ENCODE results near the gene CEP20.

CEP20 gene

GRCh38 chr16:15897121-15897780 lies 8.8 kb upstream of the CEP20 start:
- no peak for DNase-seq

GRCh38 chr16:15894571-15895374 lies 6.4 kb upstream of the CEP20 start:
- no peak for DNase-seq

- no peak for DNase-seq
Observed at GRCh38 chr16:15891508-15891907, 3.1 kb upstream of the CEP20 start.

- no peak for DNase-seq
Observed at GRCh38 chr16:15887283-15887682, 1.1 kb downstream of the CEP20 start.

GRCh38 chr16:15886078-15886477 lies 2.3 kb downstream of the CEP20 start:
- DNase-seq = no peak

GRCh38 chr16:15885560-15886001 lies 2.8 kb downstream of the CEP20 start:
- no peak for DNase-seq

DNA sequence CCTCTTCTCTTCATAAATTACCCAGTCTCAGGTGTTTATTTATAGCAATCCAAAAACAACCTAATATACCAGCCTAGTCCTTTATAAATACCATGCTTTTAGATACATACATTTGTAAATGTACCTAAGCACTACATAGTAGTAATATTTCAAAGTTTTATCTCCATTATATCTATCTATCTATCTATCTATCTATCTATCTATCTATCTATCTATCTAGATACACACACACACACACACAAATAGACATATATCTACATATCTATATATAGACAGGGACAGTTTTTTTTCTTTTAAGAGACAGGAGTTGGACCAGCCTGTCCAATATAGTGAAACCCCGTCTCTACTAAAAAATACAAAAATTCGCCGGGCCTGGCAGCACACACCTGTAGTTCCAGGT lies 5.8 kb downstream of the CEP20 start:
- DNase-seq = no peak

- DNase-seq = no peak
Observed at GRCh38 chr16:15881794-15882379, 6.5 kb downstream of the CEP20 start.

DNA sequence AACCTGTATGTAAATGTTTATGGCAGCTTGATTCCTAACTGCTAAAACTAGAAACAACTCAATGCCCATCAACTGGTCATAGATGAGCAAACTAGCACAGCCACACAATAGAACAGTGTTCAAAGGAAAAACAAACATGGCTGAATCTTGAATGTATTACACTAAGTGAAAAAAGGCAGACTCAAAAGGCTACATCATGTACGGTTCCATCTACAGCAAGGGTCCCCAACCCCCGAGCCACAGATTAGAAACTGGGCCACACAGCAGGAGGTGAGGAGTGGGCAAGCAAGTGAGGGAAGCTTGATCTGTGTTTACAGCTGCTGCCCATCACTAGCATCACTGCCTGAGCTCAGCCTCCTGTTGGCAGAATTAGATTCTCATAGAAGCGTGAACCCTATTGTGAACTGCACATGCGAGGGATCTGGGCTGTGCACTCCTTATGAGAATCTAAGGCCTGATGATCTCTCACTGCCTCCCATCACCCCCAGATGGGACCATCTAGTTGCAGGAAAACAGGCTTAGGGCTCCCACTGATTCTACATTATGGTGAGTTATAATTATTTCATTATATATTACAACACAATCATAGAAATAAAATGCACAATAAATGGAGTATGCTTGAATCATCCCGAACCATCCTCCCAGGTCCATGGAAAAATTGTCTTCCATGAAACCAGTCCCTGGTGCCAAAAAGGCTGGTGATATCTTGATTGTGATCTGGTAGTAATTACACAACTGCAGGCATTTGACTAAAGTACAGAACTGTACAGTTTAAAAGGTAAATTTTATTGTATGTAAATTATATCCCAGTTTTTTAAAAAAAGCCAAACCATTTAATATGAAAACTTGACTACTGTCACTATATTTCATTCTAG lies 7.7 kb downstream of the CEP20 start:
- no peak for DNase-seq

- no peak for DNase-seq
Observed at GRCh38 chr16:15879255-15879811, 9.1 kb downstream of the CEP20 start.

GRCh38 chr16:15876503-15876902 lies 11.9 kb downstream of the CEP20 start:
- DNase-seq = no peak

DNA sequence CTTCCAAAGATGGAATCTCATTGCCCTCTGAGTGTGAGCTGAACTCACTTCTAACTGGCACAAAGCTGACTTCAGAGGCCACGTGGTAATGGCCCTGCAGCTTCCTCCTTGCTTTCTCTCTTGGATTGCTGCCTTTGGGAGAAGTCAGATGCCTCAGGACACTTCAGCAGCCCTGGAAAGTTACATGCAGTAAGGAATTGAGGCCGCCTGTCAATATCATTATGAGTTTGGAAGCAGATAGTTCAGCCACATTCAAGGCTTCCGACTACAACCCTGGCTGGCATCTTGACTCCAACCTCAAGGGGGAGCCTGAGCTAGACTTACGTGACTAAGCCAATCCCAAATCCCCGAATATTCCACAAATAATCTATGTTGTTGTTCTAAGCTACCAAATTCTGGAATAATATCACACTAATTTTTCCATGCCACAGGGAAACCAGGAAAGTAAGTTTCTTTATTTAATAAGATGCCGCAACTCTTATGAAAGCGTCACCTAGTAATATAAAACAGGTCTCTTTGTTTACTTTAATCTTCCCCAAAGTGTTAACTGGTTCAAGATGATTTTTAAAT lies 13.6 kb downstream of the CEP20 start:
- peak; percentile 55 for DNase-seq

- no peak for DNase-seq
Observed at GRCh38 chr16:15873737-15874136, 14.7 kb downstream of the CEP20 start.

- no peak for DNase-seq
Observed at GRCh38 chr16:15873301-15873700, 15.1 kb downstream of the CEP20 start.

DNA sequence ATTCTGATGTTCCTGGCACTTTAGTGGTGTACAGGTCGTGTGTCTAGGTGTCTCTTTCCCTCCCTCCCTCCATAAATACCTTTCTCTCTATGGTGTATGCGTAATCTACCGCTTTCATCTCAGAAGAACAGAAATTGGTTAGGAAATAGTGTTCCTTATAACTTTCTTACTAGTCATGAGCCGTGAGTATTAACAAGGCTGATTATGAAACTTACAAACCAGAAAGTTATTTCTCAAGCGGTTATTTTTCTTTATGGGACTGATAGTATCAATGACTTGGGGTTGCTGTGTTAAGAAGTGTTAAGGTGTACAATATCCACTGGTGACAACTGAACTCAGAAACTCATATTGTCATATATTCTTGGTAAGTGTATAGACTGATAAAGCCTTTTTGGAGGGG lies 18.4 kb downstream of the CEP20 start:
- DNase-seq = no peak

GRCh38 chr16:15866451-15866850 lies 22.0 kb downstream of the CEP20 start:
- DNase-seq = no peak

- DNase-seq = no peak
Observed at GRCh38 chr16:15865742-15866141, 22.7 kb downstream of the CEP20 start.

DNA sequence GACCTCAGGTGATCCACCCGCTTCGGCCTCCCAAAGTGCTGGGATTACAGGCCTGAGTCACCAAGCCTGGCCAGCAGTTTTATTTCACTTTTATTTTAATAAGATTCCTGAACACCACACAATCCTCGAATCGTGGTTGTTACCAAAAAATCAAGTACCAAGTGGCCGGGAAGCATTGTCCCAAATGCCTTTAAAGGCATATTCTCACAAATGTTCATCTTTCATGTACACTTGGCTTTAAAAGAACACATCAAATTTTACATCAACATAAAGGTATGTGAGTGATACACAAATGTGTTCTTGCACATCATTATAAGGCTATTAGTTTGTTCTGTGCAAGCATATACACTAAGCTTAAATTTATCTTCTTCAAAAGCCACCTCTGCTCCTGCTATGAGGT lies 23.5 kb downstream of the CEP20 start:
- no peak for DNase-seq

DNA sequence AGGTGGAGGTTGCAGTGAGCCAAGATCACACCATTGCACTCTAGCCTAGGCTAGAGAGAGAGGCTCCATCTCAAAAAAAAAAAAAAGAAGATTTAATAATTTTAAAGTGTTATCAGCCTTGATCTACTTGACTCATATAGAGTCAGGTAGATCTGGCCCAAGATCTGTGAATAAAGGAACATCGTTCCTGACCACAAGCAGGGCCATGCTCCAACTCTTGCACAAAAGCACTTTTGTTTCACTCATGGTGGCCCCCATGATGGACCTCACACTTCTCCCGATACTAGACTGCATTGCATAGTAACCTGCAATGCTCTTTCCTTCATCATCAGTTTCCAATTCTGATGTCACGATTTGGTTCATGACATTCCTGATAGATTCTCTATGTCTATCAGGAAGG lies 26.4 kb downstream of the CEP20 start:
- no peak for DNase-seq

DNA sequence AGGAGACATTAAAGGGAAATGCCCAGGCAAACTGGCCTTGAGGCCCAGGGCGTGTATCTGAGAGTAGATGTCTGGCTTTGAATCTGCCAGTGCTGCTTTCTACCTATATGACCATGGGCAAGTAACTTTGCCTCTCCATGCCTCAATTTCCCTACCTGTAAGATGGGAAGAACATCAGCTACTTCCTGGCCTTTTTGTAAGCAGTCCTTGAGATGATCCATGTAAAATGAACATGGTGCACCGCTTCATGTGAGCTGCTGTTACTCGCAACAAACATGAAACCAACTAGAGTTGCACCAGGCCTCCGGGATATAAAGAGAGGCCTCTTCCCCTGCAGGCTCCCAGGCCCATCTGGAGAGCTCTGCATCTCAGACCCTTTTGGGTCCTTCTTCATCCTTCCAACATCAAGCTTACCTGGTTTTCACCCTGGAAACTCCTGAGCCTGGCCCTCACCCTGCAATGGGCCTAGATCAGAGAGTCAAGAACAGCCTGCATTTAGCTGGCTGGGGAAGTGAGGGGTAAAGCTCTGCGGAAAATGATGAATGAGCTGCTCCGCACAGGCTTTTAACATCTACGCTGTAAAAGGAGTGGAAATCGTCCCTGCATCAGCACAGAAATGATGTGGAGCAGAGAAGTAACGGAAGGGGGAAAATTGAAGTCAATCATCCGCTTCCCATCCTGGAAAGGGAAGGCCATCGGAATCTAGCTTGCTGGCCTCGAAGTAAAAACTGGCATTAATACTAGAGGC lies 29.3 kb downstream of the CEP20 start:
- DNase-seq = no peak

DNA sequence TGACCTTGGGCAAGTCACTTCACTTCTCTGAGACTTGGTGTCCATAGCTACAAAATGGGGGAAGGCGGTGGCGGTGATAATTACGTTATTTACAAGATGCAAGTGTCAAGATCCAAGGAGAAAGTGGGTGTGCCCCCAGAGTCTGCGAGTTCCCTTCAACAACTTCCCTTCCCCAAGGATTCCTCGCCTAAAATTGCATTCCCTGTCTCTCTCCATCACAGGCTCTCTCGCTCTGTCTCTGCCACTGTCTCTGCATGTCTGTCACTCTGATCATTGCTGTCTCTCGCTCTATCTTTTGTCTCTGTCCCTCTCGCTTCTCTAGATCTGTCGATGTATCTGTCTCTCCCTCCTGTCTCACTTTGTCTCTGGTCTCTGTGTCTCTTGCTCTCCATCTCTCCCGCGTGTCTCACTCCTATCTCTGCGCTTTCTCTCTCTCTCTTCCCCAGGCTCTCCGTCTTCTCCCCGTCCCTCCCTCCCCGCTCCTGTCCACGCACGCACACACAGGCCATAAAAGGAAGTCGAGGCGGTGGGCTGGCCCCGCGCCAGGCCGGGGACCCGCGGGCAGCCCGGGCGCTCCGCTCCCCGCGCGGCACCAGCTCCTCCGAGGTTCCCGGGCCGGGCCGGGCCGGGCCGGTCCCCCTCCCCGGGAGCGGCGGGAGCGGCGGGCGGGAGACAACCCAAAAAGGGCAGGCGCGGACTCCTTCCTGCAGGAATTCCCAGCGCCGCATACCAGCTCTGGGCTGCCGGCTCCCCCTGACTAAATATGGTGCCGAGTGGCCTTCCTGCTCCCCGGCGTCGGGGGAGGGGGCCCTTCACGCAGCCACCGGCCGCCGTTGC lies 30.5 kb downstream of the CEP20 start:
- DNase-seq = peak; percentile 55

Data from right forelimb (tissue), 1 donor.